Mesodermal cell (in vitro differentiated cells): ENCODE data around the gene PPP1R16B.

Source experiments
- H3K27ac ChIP-seq: 2 replicates; pipeline ENCODE4 v1.7.0; 2013; ENCODE audit warnings: mild to moderate bottlenecking, low read depth, low read length, moderate library complexity; ENCODE audit not compliant: severe bottlenecking
- H3K36me3 ChIP-seq: 2 replicates; pipeline ENCODE4 v1.7.1; 2013; ENCODE audit warnings: mild to moderate bottlenecking, low read length, moderate library complexity; ENCODE audit not compliant: control insufficient read depth, insufficient read depth
- H3K4me1 ChIP-seq: one replicate; pipeline ENCODE4 v1.7.1; 2013; ENCODE audit warnings: mild to moderate bottlenecking, low read length; ENCODE audit not compliant: insufficient read depth, control insufficient read depth, poor library complexity, severe bottlenecking
- H3K4me3 ChIP-seq: 2 replicates; pipeline ENCODE4 v1.7.0; 2013; ENCODE audit warnings: low read length, control low read depth, mild to moderate bottlenecking; ENCODE audit not compliant: insufficient read depth, poor library complexity, severe bottlenecking; ENCODE audit errors: extremely low read depth
- H3K9me3 ChIP-seq: 2 replicates; pipeline ENCODE4 v1.7.1; 2013; ENCODE audit warnings: mild to moderate bottlenecking, low read length, moderate library complexity; ENCODE audit not compliant: control insufficient read depth
- WGBS, 2 experiments: methylation state at CpG; one replicate each; pipeline ENCODE4 v1.1.5; 2013; ENCODE audit warnings: missing lambda C conversion rate in 2 of 2; ENCODE audit not compliant: insufficient coverage in 2 of 2; 5-methylcytosine and 5-hydroxymethylcytosine counted together

Gene PPP1R16B

GRCh38 chr20:38889792-38890496 lies 84.4 kb downstream of the PPP1R16B start:
- H3K36me3 ChIP-seq, result no peaks in the 10 kb centered on the region
- no peak overlapping the region for H3K27ac ChIP-seq
- peaks cover 2% of the 10 kb centered on the region for H3K4me1 ChIP-seq
- no peaks in the 10 kb centered on the region for H3K9me3 ChIP-seq
- H3K4me3 ChIP-seq, result no peak overlapping the region
- 92 to 96% methylated on average over 10 to 13 of the region's 13 CpGs for WGBS, 2 experiments

DNA sequence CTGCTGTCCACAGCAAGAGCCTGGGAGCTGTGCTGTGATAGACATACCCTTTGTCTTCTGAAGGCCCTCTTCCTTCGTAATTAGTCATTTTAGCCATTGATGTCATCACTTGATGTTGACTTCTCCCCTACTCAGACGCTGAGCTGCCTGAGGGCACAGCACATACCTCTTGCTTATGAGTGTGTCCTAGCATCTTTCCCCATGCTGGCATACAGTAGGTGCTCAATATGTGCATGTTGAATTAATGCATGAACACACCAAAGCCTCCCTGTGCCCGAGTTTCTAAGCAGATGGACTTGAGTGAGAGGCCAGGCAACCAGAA lies 85.0 kb downstream of the PPP1R16B start:
- Histone ChIP-seq H3K9me3 (no peaks in the 10 kb centered on the region), H3K36me3 (no peaks in the 10 kb centered on the region), H3K4me1 (peaks cover 2% of the 10 kb centered on the region), H3K4me3 (no peak overlapping the region), H3K27ac (no peak overlapping the region)
- 82 to 92% methylated on average over 2 to 3 of the region's 3 CpGs for WGBS, 2 experiments

DNA sequence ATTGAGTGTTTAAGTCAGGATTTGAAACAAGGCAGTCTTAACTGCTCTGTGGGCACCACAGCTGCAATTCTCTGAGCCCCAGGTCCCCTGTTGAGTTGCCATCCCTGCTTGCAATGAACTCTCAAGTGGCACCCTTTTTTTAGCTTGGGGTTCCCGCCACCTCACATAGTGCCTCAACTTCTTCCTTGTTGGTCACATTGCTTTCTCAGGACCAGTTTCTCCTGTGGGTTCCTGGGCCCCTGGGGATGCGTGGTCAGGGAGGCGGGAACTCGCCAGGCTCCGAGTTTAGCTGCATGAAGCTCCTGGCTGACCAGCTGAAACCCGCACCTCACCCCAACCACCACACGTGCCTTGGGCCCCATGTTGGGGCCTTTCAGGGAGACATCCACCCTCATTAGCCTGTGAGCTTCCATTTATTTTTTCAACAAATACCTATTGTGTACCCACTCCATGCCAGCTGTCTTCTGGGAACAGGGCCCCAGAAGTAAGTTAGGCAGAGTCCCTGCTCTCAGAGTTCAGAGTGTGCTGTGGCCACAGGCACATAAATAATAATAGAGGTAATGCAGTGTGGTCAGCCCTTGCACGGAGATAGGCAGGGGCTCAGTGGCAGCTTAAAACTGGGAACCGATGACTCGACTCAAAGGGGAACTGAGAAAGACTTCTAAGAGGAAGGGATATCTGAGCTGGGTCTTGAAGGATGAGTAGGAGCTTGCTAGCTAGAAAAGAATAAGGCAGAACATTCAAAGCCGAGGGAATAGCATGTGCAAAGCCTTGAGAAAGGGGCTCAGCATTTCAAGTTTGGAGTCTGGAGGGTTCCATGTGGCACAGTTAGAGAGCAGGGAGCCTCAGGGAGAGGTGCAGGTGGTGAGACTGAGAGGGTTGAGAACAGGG lies 86.8 kb downstream of the PPP1R16B start:
- Histone ChIP-seq H3K27ac (no peak overlapping the region), H3K36me3 (no peaks in the 10 kb centered on the region), H3K4me3 (no peak overlapping the region), H3K9me3 (no peaks in the 10 kb centered on the region), H3K4me1 (peaks cover 2% of the 10 kb centered on the region)
- WGBS, 2 experiments, result 80 to 89% methylated on average over 10 to 11 of the region's 11 CpGs

DNA sequence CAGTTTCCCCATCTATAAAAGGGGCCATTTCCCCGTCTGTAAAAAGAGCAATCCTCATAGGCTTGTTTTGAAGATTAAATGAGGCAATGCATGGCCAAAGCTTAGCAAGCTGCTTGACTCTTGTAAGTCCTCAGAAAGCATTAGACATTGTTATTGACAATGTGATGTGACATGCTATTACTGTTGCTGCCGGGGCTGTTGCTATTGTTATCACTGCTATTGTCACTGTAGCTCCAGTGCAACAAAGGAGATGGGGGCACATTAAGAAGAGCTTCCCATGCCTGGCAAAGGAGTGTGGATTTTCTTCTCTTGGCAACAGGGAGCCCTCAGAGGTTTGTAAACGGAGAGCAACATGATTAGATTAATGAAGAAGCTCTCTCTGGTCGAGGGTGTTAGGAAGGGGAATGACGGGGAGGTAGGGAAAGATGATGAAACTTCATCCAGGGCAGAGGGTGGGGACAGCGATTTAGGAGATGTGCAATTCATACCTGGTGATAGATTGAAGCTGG lies 87.6 kb downstream of the PPP1R16B start:
- whole genome bisulfite sequencing, 2 experiments, result 65 to 76% methylated on average over 5 of the region's 6 CpGs
- Histone ChIP-seq H3K9me3 (no peaks in the 10 kb centered on the region), H3K36me3 (no peaks in the 10 kb centered on the region), H3K4me3 (no peak overlapping the region), H3K27ac (no peak overlapping the region), H3K4me1 (peaks cover 2% of the 10 kb centered on the region)

DNA sequence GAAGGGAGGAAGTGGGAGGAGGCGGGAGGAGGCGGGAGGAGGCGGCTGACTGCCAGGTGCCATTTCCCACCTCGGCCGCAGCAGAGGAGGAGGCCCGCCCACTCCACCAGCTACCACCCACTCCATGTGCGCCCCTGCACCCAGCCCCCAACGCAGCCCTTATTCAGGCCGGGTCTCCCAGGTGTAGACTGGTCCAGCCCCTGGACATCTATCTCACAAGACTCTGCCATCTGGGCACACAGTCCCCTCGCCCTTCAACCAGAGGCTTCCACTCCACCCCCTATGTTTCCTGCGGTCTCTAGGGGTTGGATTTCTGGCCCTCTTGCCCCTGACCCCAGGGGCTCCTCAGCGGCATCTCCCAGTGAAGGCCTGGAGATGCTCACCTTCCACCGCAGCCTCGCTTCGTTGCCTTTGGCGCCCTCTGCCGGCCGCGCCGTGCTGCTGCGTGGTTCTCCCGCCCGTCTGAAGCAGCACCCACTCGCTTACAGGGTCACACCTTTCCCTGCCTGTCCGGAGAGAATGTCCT lies 88.1 kb downstream of the PPP1R16B start:
- Histone ChIP-seq H3K27ac (no peak overlapping the region), H3K36me3 (no peaks in the 10 kb centered on the region), H3K4me1 (peaks cover 2% of the 10 kb centered on the region), H3K9me3 (no peaks in the 10 kb centered on the region), H3K4me3 (no peak overlapping the region)
- WGBS, 2 experiments, result 1 to 2% methylated on average over 7 to 14 of the region's 25 CpGs

DNA sequence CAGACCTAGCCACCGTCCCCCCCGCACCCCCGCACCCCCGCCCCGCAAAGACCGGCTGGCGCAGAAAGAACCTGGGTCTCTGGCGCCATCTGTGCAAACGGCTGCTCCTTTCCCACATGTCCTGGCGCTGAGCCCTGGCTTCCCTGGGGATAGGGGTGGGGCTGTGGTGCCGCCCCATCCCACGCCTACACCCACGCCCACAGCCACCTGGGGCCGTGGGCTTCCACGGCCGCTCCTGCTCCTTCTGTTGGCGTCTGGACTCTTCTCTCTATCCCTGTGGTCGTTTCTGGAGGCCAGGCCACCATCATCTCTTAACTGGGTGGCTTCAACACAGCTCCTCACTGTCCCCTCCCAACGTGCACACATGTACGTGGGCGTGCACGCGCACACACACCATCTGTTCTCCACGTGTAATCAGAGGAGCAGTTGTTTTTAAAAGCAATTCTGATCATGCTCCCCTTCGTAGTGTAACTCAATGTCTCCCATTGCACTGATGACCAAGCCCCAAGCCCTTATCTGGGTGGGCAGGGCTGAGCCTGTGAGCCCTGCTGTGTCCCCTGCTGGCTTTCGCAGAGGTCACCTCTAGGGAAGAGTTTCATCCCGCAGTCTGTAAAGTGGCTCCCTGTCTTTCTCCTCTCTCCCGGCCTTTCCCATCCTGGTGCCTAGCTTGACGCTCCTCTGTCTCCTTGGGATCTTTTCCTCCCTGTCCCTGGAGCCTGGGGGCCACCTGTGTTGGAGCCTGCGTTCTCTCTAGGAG lies 88.8 kb downstream of the PPP1R16B start:
- Histone ChIP-seq H3K4me1 (peaks cover 2% of the 10 kb centered on the region), H3K27ac (no peak overlapping the region), H3K36me3 (no peaks in the 10 kb centered on the region), H3K4me3 (no peak overlapping the region), H3K9me3 (no peaks in the 10 kb centered on the region)
- WGBS, 2 experiments, result 50 to 51% methylated on average over 16 to 19 of the region's 30 CpGs

GRCh38 chr20:38895098-38895949 lies 89.8 kb downstream of the PPP1R16B start:
- Histone ChIP-seq H3K4me1 (peaks cover 2% of the 10 kb centered on the region), H3K36me3 (no peaks in the 10 kb centered on the region), H3K4me3 (no peak overlapping the region), H3K27ac (no peak overlapping the region), H3K9me3 (no peaks in the 10 kb centered on the region)
- WGBS, 2 experiments, result 84 to 87% methylated on average over 8 of the region's 9 CpGs

- Histone ChIP-seq H3K9me3 (no peaks in the 10 kb centered on the region), H3K36me3 (no peaks in the 10 kb centered on the region), H3K4me3 (no peak overlapping the region), H3K27ac (no peak overlapping the region), H3K4me1 (peaks cover 2% of the 10 kb centered on the region)
Measured at GRCh38 chr20:38896009-38896594, 90.6 kb downstream of the PPP1R16B start.

DNA sequence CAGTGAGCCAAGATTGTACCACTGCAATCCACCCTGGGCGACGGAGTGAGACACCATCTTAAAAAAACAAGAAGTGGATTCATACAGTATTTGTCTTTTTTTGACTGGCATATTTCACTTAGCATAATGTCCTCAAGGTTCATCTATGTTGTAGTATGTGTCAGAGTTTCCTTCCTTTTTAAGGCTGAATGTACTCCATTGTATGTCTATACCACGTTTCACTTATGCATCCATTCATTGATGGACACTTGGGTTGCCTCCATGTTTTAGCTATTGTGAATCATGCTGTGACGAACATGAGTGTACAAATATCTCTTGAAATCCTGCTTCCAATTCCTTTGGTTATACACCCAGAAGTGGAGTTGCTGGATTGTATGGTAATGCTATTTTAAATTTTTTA lies 91.8 kb downstream of the PPP1R16B start:
- peaks cover 2% of the 10 kb centered on the region for H3K4me1 ChIP-seq
- 100% methylated on average over 3 to 4 of the region's 4 CpGs for WGBS, 2 experiments
- no peak overlapping the region for H3K4me3 ChIP-seq
- no peak overlapping the region for H3K27ac ChIP-seq
- H3K9me3 ChIP-seq, result no peaks in the 10 kb centered on the region
- no peaks in the 10 kb centered on the region for H3K36me3 ChIP-seq
